Nephron (organoid): ENCODE data around the gene INTS3.
A peak's percentile ranks its signal among the peaks of the same experiment; 100 is the strongest.

Experiments used
- H3K27ac Mint-ChIP-seq, 3 experiments: 2 replicates each; pipeline ENCODE4 v1.8.0; 2020; ENCODE audit warnings: mixed read lengths in 3 of 3, mild to moderate bottlenecking in 2 of 3, moderate library complexity in 1 of 3
- H3K27me3 Mint-ChIP-seq: 2 replicates; pipeline ENCODE4 v1.8.0; 2021; ENCODE audit warnings: low read depth, mild to moderate bottlenecking, moderate library complexity, mixed read lengths
- H3K36me3 Mint-ChIP-seq: 2 replicates; pipeline ENCODE4 v1.8.0; 2020; ENCODE audit warnings: low read depth, mixed read lengths
- H3K4me1 Mint-ChIP-seq: 2 replicates; pipeline ENCODE4 v1.8.0; 2020; ENCODE audit warnings: mixed read lengths
- H3K4me3 Mint-ChIP-seq, 3 experiments: 2 replicates each; pipeline ENCODE4 v1.8.0; 2020; ENCODE audit warnings: mild to moderate bottlenecking in 3 of 3, mixed read lengths in 3 of 3, moderate library complexity in 2 of 3
- H3K9me3 Mint-ChIP-seq: 2 replicates; pipeline ENCODE4 v1.8.0; 2020; ENCODE audit warnings: mixed read lengths
- TF ChIP-seq, protein P1 (sequence below), 3 experiments: fragments of 200-600 bp; sonication (generic); IDR thresholded peaks; one replicate each; pipeline ENCODE4 v1.5.0; 2021; ENCODE audit warnings: antibody characterized with exemption in 3 of 3; ENCODE audit not compliant: unreplicated experiment in 3 of 3

The INTS3 gene

DNA sequence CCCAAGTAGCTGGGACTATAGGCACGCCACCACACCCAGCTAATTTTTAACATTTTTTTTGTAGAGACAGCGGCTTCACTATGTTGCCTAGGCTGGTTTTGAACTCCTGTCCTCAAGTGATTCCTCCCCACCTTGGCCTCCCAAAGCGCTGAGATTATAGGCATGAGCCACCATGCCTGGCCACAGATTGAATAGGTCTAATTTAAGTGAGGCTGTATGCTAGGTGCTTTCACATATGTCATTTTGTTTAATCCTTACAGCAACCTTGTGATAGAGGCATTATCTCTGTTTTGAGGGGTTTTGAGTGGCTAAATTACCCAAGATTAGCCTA is 7.2 kb downstream of the INTS3 start:
- Mint-ChIP-seq H3K27me3 (no peaks in the 10 kb centered on the region), H3K4me3 (no peak overlapping the region), H3K36me3 (peaks cover 28% of the 10 kb centered on the region), H3K27ac (peak overlapping the region; percentile 78 to 95 (median 84)), H3K4me1 (peaks cover 22% of the 10 kb centered on the region), H3K9me3 (no peaks in the 10 kb centered on the region)
- TF ChIP-seq, protein P1, sequence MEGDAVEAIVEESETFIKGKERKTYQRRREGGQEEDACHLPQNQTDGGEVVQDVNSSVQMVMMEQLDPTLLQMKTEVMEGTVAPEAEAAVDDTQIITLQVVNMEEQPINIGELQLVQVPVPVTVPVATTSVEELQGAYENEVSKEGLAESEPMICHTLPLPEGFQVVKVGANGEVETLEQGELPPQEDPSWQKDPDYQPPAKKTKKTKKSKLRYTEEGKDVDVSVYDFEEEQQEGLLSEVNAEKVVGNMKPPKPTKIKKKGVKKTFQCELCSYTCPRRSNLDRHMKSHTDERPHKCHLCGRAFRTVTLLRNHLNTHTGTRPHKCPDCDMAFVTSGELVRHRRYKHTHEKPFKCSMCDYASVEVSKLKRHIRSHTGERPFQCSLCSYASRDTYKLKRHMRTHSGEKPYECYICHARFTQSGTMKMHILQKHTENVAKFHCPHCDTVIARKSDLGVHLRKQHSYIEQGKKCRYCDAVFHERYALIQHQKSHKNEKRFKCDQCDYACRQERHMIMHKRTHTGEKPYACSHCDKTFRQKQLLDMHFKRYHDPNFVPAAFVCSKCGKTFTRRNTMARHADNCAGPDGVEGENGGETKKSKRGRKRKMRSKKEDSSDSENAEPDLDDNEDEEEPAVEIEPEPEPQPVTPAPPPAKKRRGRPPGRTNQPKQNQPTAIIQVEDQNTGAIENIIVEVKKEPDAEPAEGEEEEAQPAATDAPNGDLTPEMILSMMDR (IDR thresholded peaks at IDR 0.05; ENCODE audit: unreplicated experiment in 3 of 3), result no peak

DNA sequence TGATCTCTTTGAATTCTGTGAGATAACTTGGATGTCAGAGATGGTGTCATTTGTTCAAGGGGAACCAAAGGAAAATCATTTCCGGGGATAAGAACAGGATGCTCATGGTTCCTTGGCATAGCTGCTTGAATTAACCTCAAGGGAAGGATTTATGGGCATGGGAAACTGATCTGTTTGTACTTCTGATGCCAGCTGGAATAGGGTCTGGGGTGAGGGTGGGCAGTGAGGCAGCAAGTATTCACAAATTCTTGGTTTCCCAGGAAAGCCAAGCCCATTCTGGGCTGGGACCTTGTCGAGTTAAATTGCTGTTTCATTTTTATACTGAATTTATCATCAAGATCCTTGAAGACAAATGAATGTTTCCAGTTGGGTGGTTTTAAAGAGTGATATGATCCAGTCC is 14.1 kb downstream of the INTS3 start:
- Mint-ChIP-seq H3K9me3 (no peaks in the 10 kb centered on the region), H3K4me1 (peaks cover 17% of the 10 kb centered on the region), H3K4me3 (no peak overlapping the region), H3K27ac (peak overlapping the region; percentile 32 to 89 (median 38)), H3K36me3 (peaks cover 60% of the 10 kb centered on the region), H3K27me3 (no peaks in the 10 kb centered on the region)
- TF ChIP-seq, protein P1 (IDR thresholded peaks at IDR 0.05; ENCODE audit: unreplicated experiment in 3 of 3), result no peak

- Mint-ChIP-seq H3K4me1 (peaks cover 17% of the 10 kb centered on the region), H3K27me3 (no peaks in the 10 kb centered on the region), H3K4me3 (no peak overlapping the region), H3K27ac (peak overlapping the region; percentile 32 to 89 (median 38)), H3K9me3 (no peaks in the 10 kb centered on the region), H3K36me3 (peaks cover 60% of the 10 kb centered on the region)
- TF ChIP-seq, protein P1 (IDR thresholded peaks at IDR 0.05; ENCODE audit: unreplicated experiment in 3 of 3), result no peak
These were observed 14.7 kb downstream of the INTS3 start for GRCh38 chr1:153742411-153743142.

- no peaks in the 10 kb centered on the region for H3K27me3 Mint-ChIP-seq
- peak overlapping the region in 2 of 3 experiments; percentile 54 to 84 for H3K27ac Mint-ChIP-seq
- TF ChIP-seq, protein P1 (IDR thresholded peaks at IDR 0.05; ENCODE audit: unreplicated experiment in 3 of 3), result no peak
- peaks cover 21% of the 10 kb centered on the region for H3K4me1 Mint-ChIP-seq
- peaks cover 73% of the 10 kb centered on the region for H3K36me3 Mint-ChIP-seq
- no peak overlapping the region for H3K4me3 Mint-ChIP-seq
- H3K9me3 Mint-ChIP-seq, result no peaks in the 10 kb centered on the region
These were observed 17.6 kb downstream of the INTS3 start for GRCh38 chr1:153745417-153745816.

DNA sequence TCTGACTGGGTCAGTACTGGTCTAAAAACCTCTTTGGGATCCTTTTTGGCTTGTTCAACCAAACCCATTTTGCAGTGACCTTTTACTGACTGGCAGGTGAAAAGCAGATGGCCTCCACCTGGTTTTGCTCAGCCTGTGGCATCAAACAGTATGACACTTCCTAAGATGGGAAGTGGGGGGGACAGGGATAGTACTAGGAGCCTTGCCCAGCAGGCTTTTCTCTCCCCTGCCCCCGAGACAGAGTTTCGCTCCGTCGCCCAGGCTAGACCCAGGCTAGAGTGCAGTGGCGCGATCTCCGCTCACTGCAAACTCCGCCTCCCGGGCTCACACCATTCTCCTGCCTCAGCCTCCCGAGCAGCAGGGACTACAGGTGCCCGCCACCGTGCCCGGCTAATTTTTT is 18.3 kb downstream of the INTS3 start:
- Mint-ChIP-seq H3K27ac (peak overlapping the region in 1 of 3 experiments; percentile 84), H3K9me3 (no peaks in the 10 kb centered on the region), H3K36me3 (peaks cover 75% of the 10 kb centered on the region), H3K4me1 (peaks cover 21% of the 10 kb centered on the region), H3K27me3 (no peaks in the 10 kb centered on the region), H3K4me3 (no peak overlapping the region)
- TF ChIP-seq, protein P1 (IDR thresholded peaks at IDR 0.05; ENCODE audit: unreplicated experiment in 3 of 3), result no peak

GRCh38 chr1:153748903-153749302 is 21.1 kb downstream of the INTS3 start:
- no peaks in the 10 kb centered on the region for H3K9me3 Mint-ChIP-seq
- peak overlapping the region in 2 of 3 experiments; percentile 12 to 39 for H3K27ac Mint-ChIP-seq
- H3K27me3 Mint-ChIP-seq, result no peaks in the 10 kb centered on the region
- no peak overlapping the region for H3K4me3 Mint-ChIP-seq
- TF ChIP-seq, protein P1 (IDR thresholded peaks at IDR 0.05; ENCODE audit: unreplicated experiment in 3 of 3), result no peak
- H3K36me3 Mint-ChIP-seq, result peaks cover 72% of the 10 kb centered on the region
- H3K4me1 Mint-ChIP-seq, result peaks cover 4% of the 10 kb centered on the region
